Progenitor cell of endocrine pancreas (in vitro differentiated cells): ENCODE results near the gene TRIM14. TPM values are rescaled to one million over a fixed set of nuclear protein-coding genes. Genes with fewer than 3 reads are reported as not detected.

Source experiments
- DNase-seq: peaks from one replicate; pipeline ENCODE4 v3.0.0; 2021; ENCODE audit warnings: low spot score; ENCODE audit not compliant: unreplicated experiment
- H3K27ac Mint-ChIP-seq: 2 replicates; pipeline ENCODE4 v1.8.0; 2021; ENCODE audit warnings: mild to moderate bottlenecking, moderate library complexity, mixed read lengths
- H3K27me3 Mint-ChIP-seq: 2 replicates; pipeline ENCODE4 v1.8.0; 2021; ENCODE audit warnings: mixed read lengths
- H3K36me3 Mint-ChIP-seq: 2 replicates; pipeline ENCODE4 v1.8.0; 2022; ENCODE audit warnings: mixed read lengths; ENCODE audit not compliant: insufficient read depth
- H3K4me1 Mint-ChIP-seq: 2 replicates; pipeline ENCODE4 v1.8.0; 2021; ENCODE audit warnings: low read depth, mixed read lengths
- H3K4me3 Mint-ChIP-seq: 2 replicates; pipeline ENCODE4 v1.8.0; 2021; ENCODE audit warnings: low read depth, mild to moderate bottlenecking, moderate library complexity, mixed read lengths
- H3K9me3 Mint-ChIP-seq: 2 replicates; pipeline ENCODE4 v1.8.0; 2021; ENCODE audit warnings: low read depth, mixed read lengths
- CTCF ChIP-seq: fragments of 200-600 bp; sonication (generic); IDR thresholded peaks from one replicate; pipeline ENCODE4 v1.5.0; 2021; ENCODE audit warnings: antibody characterized with exemption, mild to moderate bottlenecking; ENCODE audit not compliant: unreplicated experiment
- total RNA-seq: library from RNA; stranded (reverse); gene quantifications from 2 replicates; pipeline ENCODE4 v1.2.1, GENCODE V29; 2021

The TRIM14 gene
- total RNA-seq, 1 donor from 2014 or later, result 2.9 TPM

GRCh38 chr9:98142182-98142907 is 23.3 kb upstream of the TRIM14 start:
- no peaks in the 10 kb centered on the region for H3K9me3 Mint-ChIP-seq
- H3K27ac Mint-ChIP-seq, result no peak overlapping the region
- no peak for TF ChIP-seq CTCF
- no peaks in the 10 kb centered on the region for H3K36me3 Mint-ChIP-seq
- peaks cover 10% of the 10 kb centered on the region for H3K4me1 Mint-ChIP-seq
- H3K27me3 Mint-ChIP-seq, result no peaks in the 10 kb centered on the region
- H3K4me3 Mint-ChIP-seq, result no peak overlapping the region
- no peak for DNase-seq

GRCh38 chr9:98140503-98140902 is 21.5 kb upstream of the TRIM14 start:
- no peak for DNase-seq
- no peak for TF ChIP-seq CTCF
- Mint-ChIP-seq H3K36me3 (no peaks in the 10 kb centered on the region), H3K4me3 (no peak overlapping the region), H3K27me3 (no peaks in the 10 kb centered on the region), H3K9me3 (no peaks in the 10 kb centered on the region), H3K4me1 (peaks cover 3% of the 10 kb centered on the region), H3K27ac (peak overlapping the region; percentile 11)

GRCh38 chr9:98136489-98136888 is 17.5 kb upstream of the TRIM14 start:
- DNase-seq, result no peak

GRCh38 chr9:98135938-98136337 is 16.9 kb upstream of the TRIM14 start:
- H3K27me3 Mint-ChIP-seq, result no peaks in the 10 kb centered on the region
- no peaks in the 10 kb centered on the region for H3K9me3 Mint-ChIP-seq
- no peak overlapping the region for H3K4me3 Mint-ChIP-seq
- H3K27ac Mint-ChIP-seq, result no peak overlapping the region
- DNase-seq, result no peak
- no peaks in the 10 kb centered on the region for H3K4me1 Mint-ChIP-seq
- no peaks in the 10 kb centered on the region for H3K36me3 Mint-ChIP-seq
- TF ChIP-seq CTCF, result no peak

More at GRCh38 chr9:98136489-98136888, 17.5 kb upstream of the TRIM14 start:
- H3K4me3 Mint-ChIP-seq, result no peak overlapping the region
- no peak for TF ChIP-seq CTCF
- no peaks in the 10 kb centered on the region for H3K9me3 Mint-ChIP-seq
- H3K27ac Mint-ChIP-seq, result no peak overlapping the region
- no peaks in the 10 kb centered on the region for H3K4me1 Mint-ChIP-seq
- no peaks in the 10 kb centered on the region for H3K36me3 Mint-ChIP-seq
- H3K27me3 Mint-ChIP-seq, result no peaks in the 10 kb centered on the region

- Mint-ChIP-seq H3K36me3 (no peaks in the 10 kb centered on the region), H3K27me3 (no peaks in the 10 kb centered on the region), H3K4me3 (no peak overlapping the region), H3K4me1 (no peaks in the 10 kb centered on the region), H3K27ac (no peak overlapping the region), H3K9me3 (no peaks in the 10 kb centered on the region)
- DNase-seq, result no peak
- no peak for TF ChIP-seq CTCF
Measured at GRCh38 chr9:98135558-98135934, 16.5 kb upstream of the TRIM14 start.
